Panc1 (cell line): Measurements from ENCODE around the gene C17orf78. TPM values are rescaled to one million over a fixed set of nuclear protein-coding genes. Genes with fewer than 3 reads are reported as not detected.

Source experiments
- ATAC-seq: fragments of 200-7000 bp; cut with Tn5 transposase; 2 replicates; pipeline ENCODE4 v1.9.1; 2020; ENCODE audit warnings: mild to moderate bottlenecking, moderate library complexity
- BruUV-seq: library from RNA; stranded (reverse); fragments of 400-500 nt; replicated peaks from 2 replicates; lab custom pipeline; 2021; lab: Mats Ljungman, UMichigan
- CTCF ChIA-PET: fragments of 300-600 bp; sonication (Branson Sonifier 250); formaldehyde crosslinking; loops from one replicate; lab custom pipeline; 2022; ENCODE audit warnings: antibody characterized with exemption; lab: Charles Lee
- POLR2A ChIA-PET: fragments of 300-600 bp; sonication (Branson Sonifier 250); formaldehyde crosslinking; loops from one replicate; lab custom pipeline; 2022; ENCODE audit warnings: antibody characterized with exemption; lab: Charles Lee
- DNase-seq: peaks from one replicate; pipeline ENCODE4 v3.0.0-alpha.2; 2010; ENCODE audit warnings: low read depth, low spot score
- H3K27ac ChIP-seq: 2 replicates; pipeline ENCODE4 v1.5.1; 2011; ENCODE audit warnings: mild to moderate bottlenecking, low read length, inconsistent platforms
- H3K27me3 ChIP-seq: fragments of 200-500 bp; sonication (Bioruptor generic); 2 replicates; pipeline ENCODE4 v1.6.0; 2014; ENCODE audit warnings: low read length, inconsistent platforms; ENCODE audit not compliant: control insufficient read depth, insufficient read depth
- H3K36me3 ChIP-seq: fragments of 200-500 bp; sonication (Bioruptor generic); 2 replicates; pipeline ENCODE4 v1.5.1; 2014; ENCODE audit warnings: inconsistent platforms, mild to moderate bottlenecking, low read length, moderate library complexity; ENCODE audit not compliant: control insufficient read depth, insufficient read depth
- H3K4me1 ChIP-seq: 2 replicates; pipeline ENCODE4 v1.5.1; 2011; ENCODE audit warnings: inconsistent platforms, mild to moderate bottlenecking, low read length, moderate library complexity; ENCODE audit not compliant: control insufficient read depth, insufficient read depth
- H3K4me3 ChIP-seq, 2 experiments: 2 replicates each; pipeline ENCODE4 v1.5.1; 2011 to 2012; ENCODE audit warnings: low read depth in 2 of 2, low read length in 2 of 2, mild to moderate bottlenecking in 2 of 2, inconsistent platforms in 1 of 2, moderate library complexity in 1 of 2
- H3K9me3 ChIP-seq: fragments of 200-500 bp; sonication (Bioruptor generic); 2 replicates; pipeline ENCODE4 v1.5.1; 2014; ENCODE audit warnings: low read depth, mild to moderate bottlenecking, inconsistent platforms, low read length, moderate library complexity; ENCODE audit not compliant: control insufficient read depth, insufficient read depth
- POLR2AphosphoS5 ChIP-seq: IDR thresholded peaks from 2 replicates; pipeline ENCODE4 v1.6.1; 2012; ENCODE audit warnings: mild to moderate bottlenecking, low read depth, low read length, moderate library complexity
- SIN3A ChIP-seq: IDR thresholded peaks from 2 replicates; pipeline ENCODE4 v1.6.1; 2012; ENCODE audit warnings: low read depth, mild to moderate bottlenecking, low read length, moderate library complexity, borderline replicate concordance; ENCODE audit not compliant: insufficient read depth
- TCF7L2 ChIP-seq: IDR thresholded peaks from 2 replicates; pipeline ENCODE4 v1.6.1; 2011; ENCODE audit warnings: mild to moderate bottlenecking, low read depth, low read length, inconsistent platforms
- in situ Hi-C: cut with HindIII; loops from 2 replicates; pipeline ENCODE4 v1.10.0; 2016; ENCODE audit warnings: low sequenced_read_pairs, low pct_unique_long_range_greater_than_20kb
- intact Hi-C: fragments of 100-400 bp; cut with micrococcal nuclease; formaldehyde crosslinking; loops from one replicate; pipeline ENCODE4 v1.10.0; 2022; ENCODE audit not compliant: unreplicated experiment
- total RNA-seq: library from RNA; stranded (reverse); gene quantifications from one replicate; pipeline ENCODE4 v1.2.1, GENCODE V29; 2021; ENCODE audit not compliant: unreplicated experiment
- TF ChIP-seq, protein P1 (sequence below): fragments of 450-650 bp; IDR thresholded peaks from 2 replicates; pipeline ENCODE4 v1.5.1; 2017; ENCODE audit warnings: mild to moderate bottlenecking
- TF ChIP-seq, protein P2 (sequence below), 2 experiments: IDR thresholded peaks; 2 replicates each; pipeline ENCODE4 v1.6.1; 2011 to 2012; ENCODE audit warnings: low read depth in 2 of 2, control low read depth in 1 of 2, low read length in 1 of 2, mild to moderate bottlenecking in 1 of 2, moderate library complexity in 1 of 2; ENCODE audit not compliant: insufficient read depth in 1 of 2

Gene C17orf78
- total RNA-seq, 1 experiment from 2014 or later = not detected

DNA sequence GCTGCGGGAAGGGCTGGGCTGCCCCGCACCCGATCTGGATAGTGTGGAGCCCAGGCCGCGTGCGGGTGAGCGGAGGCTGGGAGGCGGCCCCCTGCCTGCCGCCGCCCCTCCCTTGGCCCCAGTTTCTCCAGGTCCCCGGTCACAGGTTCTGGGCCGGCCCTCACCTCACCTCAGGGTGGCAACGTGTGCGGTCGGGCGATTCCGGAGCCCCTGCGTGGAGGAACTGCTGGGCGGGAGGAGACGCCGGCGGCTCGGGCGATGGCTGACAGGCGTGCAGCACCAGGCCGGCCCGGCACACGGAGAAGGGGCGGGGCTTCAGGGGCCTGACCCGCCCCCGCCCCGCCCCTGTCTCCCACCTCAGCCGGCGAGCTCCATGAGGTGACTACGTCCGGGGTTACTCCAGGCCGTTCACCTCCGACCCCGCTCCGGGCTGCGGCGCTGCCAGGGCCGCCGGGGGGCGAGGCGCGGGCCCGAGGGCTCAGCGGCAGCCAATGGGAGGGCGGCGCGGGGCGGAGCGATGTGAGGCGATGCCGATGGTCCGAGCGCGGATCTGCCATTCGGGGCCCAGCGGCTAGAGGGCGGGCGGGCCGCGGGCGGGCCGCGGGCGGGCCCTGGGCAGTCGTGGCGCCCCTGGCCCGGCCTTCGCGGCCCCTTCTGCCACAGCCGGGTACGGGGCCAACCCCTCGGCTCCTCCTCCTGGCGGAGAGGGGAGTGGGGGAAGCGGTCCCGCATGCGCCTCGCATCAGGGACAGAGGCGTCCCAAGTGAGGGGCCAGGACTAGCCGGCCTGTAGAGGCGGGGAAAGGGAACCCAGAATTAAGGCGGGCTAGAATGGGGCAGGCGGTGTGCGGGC, 16.7 kb upstream of the C17orf78 start:
- CTCF ChIA-PET = interaction anchor here (1.5 kb wide), 1 partner anchor 14 kb away, joined by 5 read pairs; no protein-coding TSS in a partner anchor
- H3K9me3 ChIP-seq = no peaks in the 10 kb centered on the region
- POLR2A ChIA-PET = interaction anchor here (0.6 kb wide), 1 partner anchor 90 kb away, joined by 9 read pairs; no protein-coding TSS in a partner anchor
- H3K27me3 ChIP-seq = no peaks in the 10 kb centered on the region
- ATAC-seq (peak; percentile 96), DNase-seq (peak; percentile 59)
- peaks cover 5% of the 10 kb centered on the region for H3K36me3 ChIP-seq
- in situ Hi-C loops (no loop called here), intact Hi-C loops (no loop called here)
- TF ChIP-seq, protein P1, sequence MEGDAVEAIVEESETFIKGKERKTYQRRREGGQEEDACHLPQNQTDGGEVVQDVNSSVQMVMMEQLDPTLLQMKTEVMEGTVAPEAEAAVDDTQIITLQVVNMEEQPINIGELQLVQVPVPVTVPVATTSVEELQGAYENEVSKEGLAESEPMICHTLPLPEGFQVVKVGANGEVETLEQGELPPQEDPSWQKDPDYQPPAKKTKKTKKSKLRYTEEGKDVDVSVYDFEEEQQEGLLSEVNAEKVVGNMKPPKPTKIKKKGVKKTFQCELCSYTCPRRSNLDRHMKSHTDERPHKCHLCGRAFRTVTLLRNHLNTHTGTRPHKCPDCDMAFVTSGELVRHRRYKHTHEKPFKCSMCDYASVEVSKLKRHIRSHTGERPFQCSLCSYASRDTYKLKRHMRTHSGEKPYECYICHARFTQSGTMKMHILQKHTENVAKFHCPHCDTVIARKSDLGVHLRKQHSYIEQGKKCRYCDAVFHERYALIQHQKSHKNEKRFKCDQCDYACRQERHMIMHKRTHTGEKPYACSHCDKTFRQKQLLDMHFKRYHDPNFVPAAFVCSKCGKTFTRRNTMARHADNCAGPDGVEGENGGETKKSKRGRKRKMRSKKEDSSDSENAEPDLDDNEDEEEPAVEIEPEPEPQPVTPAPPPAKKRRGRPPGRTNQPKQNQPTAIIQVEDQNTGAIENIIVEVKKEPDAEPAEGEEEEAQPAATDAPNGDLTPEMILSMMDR = no peak
- TF ChIP-seq SIN3A = no peak
- TF ChIP-seq POLR2AphosphoS5 = no peak; the same call in 1 of the 2 replicates
- TF ChIP-seq, protein P2, sequence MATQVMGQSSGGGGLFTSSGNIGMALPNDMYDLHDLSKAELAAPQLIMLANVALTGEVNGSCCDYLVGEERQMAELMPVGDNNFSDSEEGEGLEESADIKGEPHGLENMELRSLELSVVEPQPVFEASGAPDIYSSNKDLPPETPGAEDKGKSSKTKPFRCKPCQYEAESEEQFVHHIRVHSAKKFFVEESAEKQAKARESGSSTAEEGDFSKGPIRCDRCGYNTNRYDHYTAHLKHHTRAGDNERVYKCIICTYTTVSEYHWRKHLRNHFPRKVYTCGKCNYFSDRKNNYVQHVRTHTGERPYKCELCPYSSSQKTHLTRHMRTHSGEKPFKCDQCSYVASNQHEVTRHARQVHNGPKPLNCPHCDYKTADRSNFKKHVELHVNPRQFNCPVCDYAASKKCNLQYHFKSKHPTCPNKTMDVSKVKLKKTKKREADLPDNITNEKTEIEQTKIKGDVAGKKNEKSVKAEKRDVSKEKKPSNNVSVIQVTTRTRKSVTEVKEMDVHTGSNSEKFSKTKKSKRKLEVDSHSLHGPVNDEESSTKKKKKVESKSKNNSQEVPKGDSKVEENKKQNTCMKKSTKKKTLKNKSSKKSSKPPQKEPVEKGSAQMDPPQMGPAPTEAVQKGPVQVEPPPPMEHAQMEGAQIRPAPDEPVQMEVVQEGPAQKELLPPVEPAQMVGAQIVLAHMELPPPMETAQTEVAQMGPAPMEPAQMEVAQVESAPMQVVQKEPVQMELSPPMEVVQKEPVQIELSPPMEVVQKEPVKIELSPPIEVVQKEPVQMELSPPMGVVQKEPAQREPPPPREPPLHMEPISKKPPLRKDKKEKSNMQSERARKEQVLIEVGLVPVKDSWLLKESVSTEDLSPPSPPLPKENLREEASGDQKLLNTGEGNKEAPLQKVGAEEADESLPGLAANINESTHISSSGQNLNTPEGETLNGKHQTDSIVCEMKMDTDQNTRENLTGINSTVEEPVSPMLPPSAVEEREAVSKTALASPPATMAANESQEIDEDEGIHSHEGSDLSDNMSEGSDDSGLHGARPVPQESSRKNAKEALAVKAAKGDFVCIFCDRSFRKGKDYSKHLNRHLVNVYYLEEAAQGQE (IDR thresholded peaks at IDR 0.05; ENCODE audit: insufficient read depth in 1 of 2, low read depth in 2 of 2, low read length in 1 of 2) = no peak
- no peak for TF ChIP-seq TCF7L2
- H3K27ac ChIP-seq = peak overlapping the region; percentile 95
- no TSS peak for BruUV-seq
- peaks cover 14% of the 10 kb centered on the region for H3K4me1 ChIP-seq
- H3K4me3 ChIP-seq = peak overlapping the region; percentile 83 to 89

GRCh38 chr17:37359682-37360188, 16.1 kb upstream of the C17orf78 start:
- TF ChIP-seq, protein P1 = no peak
- TF ChIP-seq TCF7L2 (no peak), SIN3A (no peak), POLR2AphosphoS5 (no peak)
- TF ChIP-seq, protein P2 (IDR thresholded peaks at IDR 0.05; ENCODE audit: insufficient read depth in 1 of 2, low read depth in 2 of 2, low read length in 1 of 2) = no peak
- Histone ChIP-seq H3K36me3 (peaks cover 5% of the 10 kb centered on the region), H3K4me1 (peaks cover 14% of the 10 kb centered on the region), H3K27me3 (no peaks in the 10 kb centered on the region), H3K4me3 (peak overlapping the region; percentile 48 to 89), H3K9me3 (no peaks in the 10 kb centered on the region), H3K27ac (peak overlapping the region; percentile 95)
- CTCF ChIA-PET = interaction anchor here (1.5 kb wide), 1 partner anchor 14 kb away, joined by 5 read pairs; no protein-coding TSS in a partner anchor
- intact Hi-C loops (no loop called here), in situ Hi-C loops (no loop called here)
- no TSS peak for BruUV-seq
- no peak for DNase-seq
- POLR2A ChIA-PET = interaction anchor here (0.6 kb wide), 1 partner anchor 90 kb away, joined by 9 read pairs; no protein-coding TSS in a partner anchor
- peak; percentile 2; the same call in 1 of the 2 replicates for ATAC-seq
